ENCODE data around the gene PEPD.

Gene PEPD

DNA sequence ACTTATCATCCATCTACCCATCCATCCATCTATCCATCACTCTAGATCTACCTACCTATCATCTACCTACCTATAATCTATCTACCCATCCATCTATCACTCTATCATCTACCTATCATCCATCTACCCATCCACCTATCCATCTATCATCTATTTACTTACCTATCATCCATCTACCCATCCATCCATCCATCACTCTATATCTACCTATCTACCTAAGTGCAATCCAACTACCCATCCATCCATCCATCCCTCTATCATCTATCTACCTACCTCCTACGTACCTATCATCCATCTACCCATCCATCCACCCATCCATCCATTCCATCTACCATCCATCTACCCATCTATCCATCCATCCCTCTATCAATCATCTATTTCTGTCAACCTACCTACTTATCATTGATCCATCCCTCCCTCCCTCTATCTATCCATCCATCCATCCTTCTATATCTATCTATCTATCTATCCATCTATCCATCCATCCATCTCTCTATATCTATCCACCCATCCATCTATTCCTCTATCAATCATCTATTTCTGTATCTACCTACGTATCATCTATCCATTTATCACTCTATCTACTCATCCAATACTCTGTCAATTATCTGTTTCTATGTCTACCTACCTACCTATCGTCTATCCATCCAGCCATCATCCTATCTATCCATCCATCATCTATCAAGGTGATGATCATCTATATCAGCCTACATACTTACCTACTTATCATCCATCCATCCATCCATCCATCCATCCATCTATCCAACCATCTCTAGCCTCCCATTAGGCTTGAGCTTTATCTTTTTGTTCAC is 99.0 kb downstream of the PEPD start:
- H3F3A ChIP-seq (ENCODE audit: insufficient read depth, low read length) = no peaks in the 10 kb centered on the region
- no peak overlapping the region for H3K4me2 ChIP-seq (ENCODE audit: low read length)
- TF ChIP-seq, protein P1, sequence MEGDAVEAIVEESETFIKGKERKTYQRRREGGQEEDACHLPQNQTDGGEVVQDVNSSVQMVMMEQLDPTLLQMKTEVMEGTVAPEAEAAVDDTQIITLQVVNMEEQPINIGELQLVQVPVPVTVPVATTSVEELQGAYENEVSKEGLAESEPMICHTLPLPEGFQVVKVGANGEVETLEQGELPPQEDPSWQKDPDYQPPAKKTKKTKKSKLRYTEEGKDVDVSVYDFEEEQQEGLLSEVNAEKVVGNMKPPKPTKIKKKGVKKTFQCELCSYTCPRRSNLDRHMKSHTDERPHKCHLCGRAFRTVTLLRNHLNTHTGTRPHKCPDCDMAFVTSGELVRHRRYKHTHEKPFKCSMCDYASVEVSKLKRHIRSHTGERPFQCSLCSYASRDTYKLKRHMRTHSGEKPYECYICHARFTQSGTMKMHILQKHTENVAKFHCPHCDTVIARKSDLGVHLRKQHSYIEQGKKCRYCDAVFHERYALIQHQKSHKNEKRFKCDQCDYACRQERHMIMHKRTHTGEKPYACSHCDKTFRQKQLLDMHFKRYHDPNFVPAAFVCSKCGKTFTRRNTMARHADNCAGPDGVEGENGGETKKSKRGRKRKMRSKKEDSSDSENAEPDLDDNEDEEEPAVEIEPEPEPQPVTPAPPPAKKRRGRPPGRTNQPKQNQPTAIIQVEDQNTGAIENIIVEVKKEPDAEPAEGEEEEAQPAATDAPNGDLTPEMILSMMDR (IDR thresholded peaks at IDR 0.05; ENCODE audit: low read length) = no peak
- TF ChIP-seq EZH2 (IDR thresholded peaks at IDR 0.05; ENCODE audit: borderline replicate concordance, low read length) = no peak

DNA sequence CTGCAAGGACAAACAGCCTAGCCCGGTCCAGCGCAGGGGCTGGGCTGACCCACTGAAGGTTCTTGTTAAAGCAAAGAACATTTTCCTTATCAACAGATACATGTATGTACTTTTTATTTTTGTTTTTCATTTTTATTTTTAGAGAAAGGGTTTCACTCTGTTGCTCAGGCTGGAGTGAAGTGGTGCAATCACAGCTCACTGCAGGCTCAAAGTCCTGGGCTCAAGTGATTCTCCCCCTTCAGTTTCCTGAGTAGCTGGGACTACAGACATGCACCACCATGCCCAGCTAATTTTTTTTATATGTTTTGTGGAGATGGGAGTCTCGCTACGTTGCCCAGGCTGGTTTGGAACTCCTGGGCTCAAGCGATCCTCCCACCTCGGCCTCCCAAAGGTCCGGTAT is 100.2 kb downstream of the PEPD start:
- Histone ChIP-seq H3F3A (ENCODE audit: insufficient read depth, low read length) (no peaks in the 10 kb centered on the region), H3K4me1 (ENCODE audit: insufficient read depth, low read length, severe bottlenecking) (no peaks in the 10 kb centered on the region), H3K4me3 (ENCODE audit: low read depth, low read length, poor library complexity, severe bottlenecking) (no peak overlapping the region), H3K9ac (ENCODE audit: low read length) (no peak overlapping the region), H3K27me3 (ENCODE audit: insufficient read depth, low read length) (no peaks in the 10 kb centered on the region), H3K4me2 (ENCODE audit: low read length) (no peak overlapping the region), H3K9me3 (ENCODE audit: low read length) (no peaks in the 10 kb centered on the region), H3K36me3 (ENCODE audit: insufficient read depth, low read length) (no peaks in the 10 kb centered on the region), H3K79me2 (ENCODE audit: insufficient read depth, low read length) (no peaks in the 10 kb centered on the region), H2AFZ (ENCODE audit: low read length) (no peak overlapping the region), H3K27ac (ENCODE audit: low read depth, low read length, poor library complexity, severe bottlenecking) (no peak overlapping the region), H4K20me1 (ENCODE audit: insufficient read depth, low read length) (no peaks in the 10 kb centered on the region), H3K9me2 (ENCODE audit: low read depth, low read length) (no peaks in the 10 kb centered on the region)
- no peak for TF ChIP-seq EZH2 (IDR thresholded peaks at IDR 0.05; ENCODE audit: borderline replicate concordance, low read length)
- TF ChIP-seq, protein P1 (IDR thresholded peaks at IDR 0.05; ENCODE audit: low read length) = no peak

More for the DNA sequence above, 99.0 kb downstream of the PEPD start:
- no peak overlapping the region for H3K4me3 ChIP-seq (ENCODE audit: low read depth, low read length, poor library complexity, severe bottlenecking)
- no peaks in the 10 kb centered on the region for H3K36me3 ChIP-seq (ENCODE audit: insufficient read depth, low read length)
- no peak overlapping the region for H2AFZ ChIP-seq (ENCODE audit: low read length)
- no peaks in the 10 kb centered on the region for H4K20me1 ChIP-seq (ENCODE audit: insufficient read depth, low read length)
- no peaks in the 10 kb centered on the region for H3K4me1 ChIP-seq (ENCODE audit: insufficient read depth, low read length, severe bottlenecking)
- H3K79me2 ChIP-seq (ENCODE audit: insufficient read depth, low read length) = no peaks in the 10 kb centered on the region
- no peaks in the 10 kb centered on the region for H3K9me2 ChIP-seq (ENCODE audit: low read depth, low read length)
- no peaks in the 10 kb centered on the region for H3K27me3 ChIP-seq (ENCODE audit: insufficient read depth, low read length)
- H3K9ac ChIP-seq (ENCODE audit: low read length) = no peak overlapping the region
- H3K9me3 ChIP-seq (ENCODE audit: low read length) = no peaks in the 10 kb centered on the region
- no peak overlapping the region for H3K27ac ChIP-seq (ENCODE audit: low read depth, low read length, poor library complexity, severe bottlenecking)

DNA sequence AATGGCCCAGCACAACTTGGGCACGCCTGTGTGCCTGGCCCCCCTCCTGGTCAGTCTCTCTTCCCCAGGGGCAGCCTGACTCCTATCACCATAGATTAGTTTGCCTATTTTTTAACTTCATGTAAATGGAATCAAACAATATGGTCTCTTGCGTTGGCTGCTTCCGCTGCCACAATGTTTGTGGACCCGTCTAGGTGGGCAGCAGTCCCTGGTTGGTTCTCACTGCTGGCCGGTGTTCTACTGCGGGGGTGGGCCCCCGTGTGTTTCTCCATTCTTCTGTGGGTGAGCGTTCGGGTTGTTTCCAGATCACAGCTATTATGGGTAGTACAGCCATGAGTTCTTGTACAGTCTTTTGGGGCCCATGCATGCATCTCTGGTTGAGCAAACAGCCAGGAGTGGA is 100.8 kb downstream of the PEPD start:
- no peak overlapping the region for H3K27ac ChIP-seq (ENCODE audit: low read depth, low read length, poor library complexity, severe bottlenecking)
- no peak overlapping the region for H2AFZ ChIP-seq (ENCODE audit: low read length)
- no peaks in the 10 kb centered on the region for H4K20me1 ChIP-seq (ENCODE audit: insufficient read depth, low read length)
- no peaks in the 10 kb centered on the region for H3K4me1 ChIP-seq (ENCODE audit: insufficient read depth, low read length, severe bottlenecking)
- no peak overlapping the region for H3K9ac ChIP-seq (ENCODE audit: low read length)
- no peaks in the 10 kb centered on the region for H3K79me2 ChIP-seq (ENCODE audit: insufficient read depth, low read length)
- TF ChIP-seq EZH2 (IDR thresholded peaks at IDR 0.05; ENCODE audit: borderline replicate concordance, low read length) = no peak
- TF ChIP-seq, protein P1 (IDR thresholded peaks at IDR 0.05; ENCODE audit: low read length) = no peak
- H3K9me3 ChIP-seq (ENCODE audit: low read length) = no peaks in the 10 kb centered on the region
- no peaks in the 10 kb centered on the region for H3K9me2 ChIP-seq (ENCODE audit: low read depth, low read length)
- no peaks in the 10 kb centered on the region for H3K27me3 ChIP-seq (ENCODE audit: insufficient read depth, low read length)
- no peaks in the 10 kb centered on the region for H3K36me3 ChIP-seq (ENCODE audit: insufficient read depth, low read length)
- H3F3A ChIP-seq (ENCODE audit: insufficient read depth, low read length) = no peaks in the 10 kb centered on the region
- H3K4me2 ChIP-seq (ENCODE audit: low read length) = no peak overlapping the region
- no peak overlapping the region for H3K4me3 ChIP-seq (ENCODE audit: low read depth, low read length, poor library complexity, severe bottlenecking)

Measured in OCI-LY1 (cell line).